Stimulated activated CD8-positive, alpha-beta memory T cell treated with anti-CD3 and anti-CD28 coated beads, Interleukin-15, amount 100 ng/mL, for 1 hour (primary cell): Measurements from ENCODE around the gene RHOBTB1.

Source experiments
- DNase-seq: peaks from one replicate; pipeline ENCODE4 v3.0.0-alpha.2; 2020; ENCODE audit warnings: low read depth

Gene RHOBTB1

DNA sequence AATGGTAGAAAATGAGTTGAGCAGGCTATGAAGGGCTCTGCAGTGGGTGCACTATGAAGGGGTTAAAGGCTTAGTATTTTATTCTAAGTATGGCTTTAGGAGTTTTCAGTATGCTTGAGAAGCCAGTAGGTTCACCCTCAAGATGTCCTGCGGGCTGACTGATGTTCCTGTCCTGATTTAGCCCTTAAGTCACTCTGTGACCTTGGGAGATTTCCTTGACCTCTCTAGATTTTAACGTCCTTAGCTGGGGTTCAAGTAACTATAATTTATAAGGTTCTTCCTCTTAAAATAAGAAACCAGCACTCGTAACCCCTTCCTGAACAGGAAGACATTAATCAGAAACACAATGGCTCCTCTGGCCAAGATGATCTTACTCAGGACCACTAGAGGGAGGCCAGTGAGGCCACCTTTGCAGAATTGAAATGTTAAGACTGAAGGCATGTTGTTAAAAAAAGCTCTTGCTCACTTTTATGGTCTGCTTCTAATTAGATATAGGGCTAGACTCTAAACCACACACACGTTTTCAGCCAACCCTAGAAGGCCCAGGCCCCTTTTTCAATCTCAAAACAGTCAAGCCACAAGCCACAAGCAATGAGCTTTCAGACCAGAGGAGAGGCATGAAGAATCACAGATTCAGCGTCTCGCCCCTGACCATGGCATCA is 123.8 kb downstream of the RHOBTB1 start:
- no peak for DNase-seq
